HEK293 (cell line): ENCODE measurements around the gene LHFPL2.

ENCODE experiments used
- CTCF ChIA-PET: fragments of 350-600 bp; formaldehyde crosslinking; extraction: SDS; loops from one replicate; lab custom pipeline; 2021; ENCODE audit warnings: antibody characterized with exemption; lab: Yijun Ruan, JAX
- POLR2A ChIA-PET: fragments of 300-600 bp; formaldehyde crosslinking; extraction: SDS; loops from one replicate; lab custom pipeline; 2020; ENCODE audit warnings: antibody characterized with exemption, inconsistent platforms; lab: Yijun Ruan, JAX
- H3K27ac ChIP-seq: fragments of 200-500 bp; sonication (Bioruptor generic); 2 replicates; pipeline ENCODE4 v1.5.1; 2014; ENCODE audit warnings: low read depth, low read length, control low read depth, inconsistent platforms; ENCODE audit errors: extremely low read depth
- H3K36me3 ChIP-seq, 2 experiments: fragments of 200-500 bp in 1 of 2; sonication (Bioruptor generic) in 1 of 2; 1 replicate in 1 of 2; 2 replicates in 1 of 2; pipeline ENCODE4 v1.5.1; 2014 to 2017; ENCODE audit warnings: inconsistent platforms in 2 of 2, low read length in 2 of 2; ENCODE audit not compliant: control insufficient read depth in 2 of 2, insufficient read depth in 1 of 2
- H3K4me1 ChIP-seq: fragments of 200-500 bp; sonication (Bioruptor generic); 2 replicates; pipeline ENCODE4 v1.5.1; 2014; ENCODE audit warnings: mild to moderate bottlenecking, low read length, inconsistent platforms; ENCODE audit not compliant: control insufficient read depth, insufficient read depth
- H3K4me3 ChIP-seq: 2 replicates; pipeline ENCODE4 v1.5.1; 2011; ENCODE audit warnings: low read depth, mild to moderate bottlenecking, control low read depth, low read length, moderate library complexity
- H3K9me3 ChIP-seq: fragments of 200-500 bp; sonication (Bioruptor generic); 2 replicates; pipeline ENCODE4 v1.5.1; 2014; ENCODE audit warnings: low read depth, low read length, inconsistent platforms; ENCODE audit not compliant: control insufficient read depth, insufficient read depth
- BCL6B ChIP-seq: fragments of 450-650 bp; formaldehyde crosslinking; IDR thresholded peaks from 2 replicates; pipeline ENCODE4 v1.5.1; 2017; ENCODE audit warnings: missing biosample characterization, missing genetic modification characterization
- HIC1 ChIP-seq: fragments of 450-650 bp; formaldehyde crosslinking; IDR thresholded peaks from 2 replicates; pipeline ENCODE4 v1.5.1; 2016; ENCODE audit warnings: missing biosample characterization, missing genetic modification characterization
- KLF16 ChIP-seq: fragments of 450-650 bp; formaldehyde crosslinking; IDR thresholded peaks from 2 replicates; pipeline ENCODE4 v1.5.1; 2017; ENCODE audit warnings: missing biosample characterization, missing genetic modification characterization
- MZF1 ChIP-seq: fragments of 450-650 bp; formaldehyde crosslinking; IDR thresholded peaks from 2 replicates; pipeline ENCODE4 v1.5.1; 2017; ENCODE audit warnings: missing biosample characterization, missing genetic modification characterization, borderline replicate concordance
- PRDM2 ChIP-seq: fragments of 450-650 bp; formaldehyde crosslinking; IDR thresholded peaks from 2 replicates; pipeline ENCODE4 v1.5.1; 2016; ENCODE audit warnings: missing biosample characterization, missing genetic modification characterization, borderline replicate concordance
- SCRT2 ChIP-seq: fragments of 450-650 bp; formaldehyde crosslinking; IDR thresholded peaks from 2 replicates; pipeline ENCODE4 v1.5.1; 2016; ENCODE audit warnings: missing biosample characterization, missing genetic modification characterization
- YY2 ChIP-seq: fragments of 450-650 bp; formaldehyde crosslinking; IDR thresholded peaks from 2 replicates; pipeline ENCODE4 v1.5.1; 2016; ENCODE audit warnings: missing biosample characterization, missing genetic modification characterization
- ZBTB17 ChIP-seq: fragments of 450-650 bp; formaldehyde crosslinking; IDR thresholded peaks from 2 replicates; pipeline ENCODE4 v1.5.1; 2016; ENCODE audit warnings: missing biosample characterization, missing genetic modification characterization
- ZNF121 ChIP-seq: fragments of 450-650 bp; formaldehyde crosslinking; IDR thresholded peaks from 2 replicates; pipeline ENCODE4 v1.5.1; 2016; ENCODE audit warnings: missing biosample characterization, missing genetic modification characterization
- ZNF155 ChIP-seq: fragments of 450-650 bp; formaldehyde crosslinking; IDR thresholded peaks from 2 replicates; pipeline ENCODE4 v1.5.1; 2016; ENCODE audit warnings: missing biosample characterization, missing genetic modification characterization
- ZNF184 ChIP-seq: fragments of 450-650 bp; IDR thresholded peaks from 2 replicates; pipeline ENCODE4 v1.5.1; 2018; ENCODE audit warnings: missing biosample characterization, mild to moderate bottlenecking, missing genetic modification characterization
- ZNF214 ChIP-seq: fragments of 450-650 bp; formaldehyde crosslinking; IDR thresholded peaks from 2 replicates; pipeline ENCODE4 v1.5.1; 2017; ENCODE audit warnings: missing biosample characterization, mild to moderate bottlenecking, missing genetic modification characterization, borderline replicate concordance
- ZNF221 ChIP-seq: fragments of 450-650 bp; formaldehyde crosslinking; IDR thresholded peaks from 2 replicates; pipeline ENCODE4 v1.5.1; 2017; ENCODE audit warnings: missing biosample characterization, missing genetic modification characterization, borderline replicate concordance
- ZNF248 ChIP-seq: fragments of 450-650 bp; formaldehyde crosslinking; IDR thresholded peaks from 2 replicates; pipeline ENCODE4 v1.5.1; 2017; ENCODE audit warnings: missing biosample characterization, missing genetic modification characterization
- ZNF266 ChIP-seq: fragments of 450-650 bp; formaldehyde crosslinking; IDR thresholded peaks from 2 replicates; pipeline ENCODE4 v1.5.1; 2016; ENCODE audit warnings: missing biosample characterization, missing genetic modification characterization, low read depth
- ZNF549 ChIP-seq: fragments of 450-650 bp; IDR thresholded peaks from 2 replicates; pipeline ENCODE4 v1.5.1; 2018; ENCODE audit warnings: missing biosample characterization, missing genetic modification characterization, mild to moderate bottlenecking, inconsistent platforms, moderate library complexity
- ZNF629 ChIP-seq: fragments of 450-650 bp; formaldehyde crosslinking; IDR thresholded peaks from 2 replicates; pipeline ENCODE4 v1.5.1; 2017; ENCODE audit warnings: missing biosample characterization, missing genetic modification characterization
- ZNF664 ChIP-seq: fragments of 450-650 bp; formaldehyde crosslinking; IDR thresholded peaks from 2 replicates; pipeline ENCODE4 v1.5.1; 2016; ENCODE audit warnings: missing biosample characterization, missing genetic modification characterization
- ZNF692 ChIP-seq: fragments of 450-650 bp; formaldehyde crosslinking; IDR thresholded peaks from 2 replicates; pipeline ENCODE4 v1.5.1; 2016; ENCODE audit warnings: missing biosample characterization, missing genetic modification characterization
- ZNF704 ChIP-seq: fragments of 450-650 bp; formaldehyde crosslinking; IDR thresholded peaks from 2 replicates; pipeline ENCODE4 v1.5.1; 2016; ENCODE audit warnings: missing biosample characterization, missing genetic modification characterization
- ZNF76 ChIP-seq: fragments of 450-650 bp; formaldehyde crosslinking; IDR thresholded peaks from 2 replicates; pipeline ENCODE4; 2016; ENCODE audit warnings: low read depth, missing biosample characterization, missing genetic modification characterization, borderline replicate concordance
- ZSCAN16 ChIP-seq: fragments of 450-650 bp; formaldehyde crosslinking; IDR thresholded peaks from 2 replicates; pipeline ENCODE4 v1.5.1; 2016; ENCODE audit warnings: missing biosample characterization, missing genetic modification characterization

Gene LHFPL2

GRCh38 chr5:78500871-78501270 is 147.7 kb downstream of the LHFPL2 start:
- Histone ChIP-seq H3K4me1 (peaks cover 29% of the 10 kb centered on the region), H3K4me3 (no peak overlapping the region), H3K9me3 (no peaks in the 10 kb centered on the region), H3K27ac (no peak overlapping the region), H3K36me3 (no peaks in the 10 kb centered on the region)
- ChIA-PET CTCF (no interaction called here), POLR2A (no interaction called here)
- TF ChIP-seq ZNF549 (tag by site-specific recombination) (no peak), ZNF214 (tag by site-specific recombination) (no peak), ZNF184 (tag by site-specific recombination) (no peak), BCL6B (tag by site-specific recombination) (no peak), ZNF664 (tag by site-specific recombination) (peak; percentile 73), SCRT2 (tag by site-specific recombination) (no peak)

- TF ChIP-seq ZBTB17 (tag by site-specific recombination) (no peak), MZF1 (tag by site-specific recombination) (no peak), ZNF664 (tag by site-specific recombination) (no peak), KLF16 (tag by site-specific recombination) (no peak), YY2 (tag by site-specific recombination) (no peak), ZNF121 (tag by site-specific recombination) (no peak), ZNF704 (tag by site-specific recombination) (no peak), ZNF248 (tag by site-specific recombination) (no peak), ZNF155 (no peak), HIC1 (tag by site-specific recombination) (no peak), ZSCAN16 (tag by site-specific recombination) (no peak), ZNF221 (no peak), ZNF629 (no peak), ZNF692 (tag by site-specific recombination) (no peak), ZNF76 (tag by site-specific recombination) (no peak), PRDM2 (tag by site-specific recombination) (no peak), ZNF266 (tag by site-specific recombination) (no peak)
- Histone ChIP-seq H3K4me3 (no peak overlapping the region), H3K9me3 (no peaks in the 10 kb centered on the region), H3K4me1 (peaks cover 20% of the 10 kb centered on the region), H3K27ac (no peak overlapping the region), H3K36me3 (no peaks in the 10 kb centered on the region)
- CTCF ChIA-PET = no interaction called here
- POLR2A ChIA-PET = interaction anchor here (0.5 kb wide), 1 partner anchor 1531 kb away, joined by 3 read pairs; no protein-coding TSS in a partner anchor
These were observed 148.5 kb downstream of the LHFPL2 start for GRCh38 chr5:78500028-78500427.
